ENCODE data around the gene CCR5.

DNA sequence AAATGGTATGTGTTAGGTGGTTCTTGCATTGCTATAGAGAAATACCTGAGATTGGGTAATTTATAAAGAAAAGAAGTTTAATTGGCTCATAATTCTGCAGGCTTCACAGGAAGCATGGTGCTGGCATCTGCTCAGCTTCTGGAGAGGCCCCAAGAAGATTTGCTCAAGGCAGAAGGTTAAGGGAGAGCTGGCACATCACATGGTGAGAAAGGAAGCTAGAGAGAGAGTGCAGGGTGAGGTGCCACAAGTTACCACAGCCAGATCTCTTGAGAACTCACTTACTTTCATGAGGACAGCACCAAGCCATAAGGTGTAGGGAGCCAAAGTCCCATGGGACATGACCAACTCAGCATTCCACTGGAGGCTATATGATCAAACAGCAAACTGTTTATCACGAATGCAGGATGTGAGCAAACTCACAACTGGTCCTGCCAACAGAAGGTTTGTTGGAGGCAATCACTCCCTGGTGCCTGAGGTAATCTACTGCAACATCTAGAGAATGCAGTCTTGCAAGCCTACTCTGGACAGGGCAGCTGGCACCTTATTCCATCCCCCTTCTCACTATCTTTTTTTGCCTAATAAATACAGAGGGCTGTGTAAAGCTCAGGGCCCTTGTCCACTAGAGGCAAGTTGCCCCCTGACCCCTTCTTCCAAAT is 45.0 kb upstream of the CCR5 start:
- TF ChIP-seq, protein P1, sequence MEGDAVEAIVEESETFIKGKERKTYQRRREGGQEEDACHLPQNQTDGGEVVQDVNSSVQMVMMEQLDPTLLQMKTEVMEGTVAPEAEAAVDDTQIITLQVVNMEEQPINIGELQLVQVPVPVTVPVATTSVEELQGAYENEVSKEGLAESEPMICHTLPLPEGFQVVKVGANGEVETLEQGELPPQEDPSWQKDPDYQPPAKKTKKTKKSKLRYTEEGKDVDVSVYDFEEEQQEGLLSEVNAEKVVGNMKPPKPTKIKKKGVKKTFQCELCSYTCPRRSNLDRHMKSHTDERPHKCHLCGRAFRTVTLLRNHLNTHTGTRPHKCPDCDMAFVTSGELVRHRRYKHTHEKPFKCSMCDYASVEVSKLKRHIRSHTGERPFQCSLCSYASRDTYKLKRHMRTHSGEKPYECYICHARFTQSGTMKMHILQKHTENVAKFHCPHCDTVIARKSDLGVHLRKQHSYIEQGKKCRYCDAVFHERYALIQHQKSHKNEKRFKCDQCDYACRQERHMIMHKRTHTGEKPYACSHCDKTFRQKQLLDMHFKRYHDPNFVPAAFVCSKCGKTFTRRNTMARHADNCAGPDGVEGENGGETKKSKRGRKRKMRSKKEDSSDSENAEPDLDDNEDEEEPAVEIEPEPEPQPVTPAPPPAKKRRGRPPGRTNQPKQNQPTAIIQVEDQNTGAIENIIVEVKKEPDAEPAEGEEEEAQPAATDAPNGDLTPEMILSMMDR (conservative IDR thresholded peaks at IDR 0.05), result no peak
- no peak for TF ChIP-seq ZFX (IDR thresholded peaks at IDR 0.05)
